NCI-H345 treated with DMSO at 0.1 percent for 48 hours (cell line): Measurements from ENCODE around the gene PKD1.

Source experiments
- DNase-seq: peaks from one replicate; lab custom pipeline; 2025; ENCODE audit not compliant: unreplicated experiment; lab: John Stamatoyannopoulos, UW

The PKD1 gene

DNA sequence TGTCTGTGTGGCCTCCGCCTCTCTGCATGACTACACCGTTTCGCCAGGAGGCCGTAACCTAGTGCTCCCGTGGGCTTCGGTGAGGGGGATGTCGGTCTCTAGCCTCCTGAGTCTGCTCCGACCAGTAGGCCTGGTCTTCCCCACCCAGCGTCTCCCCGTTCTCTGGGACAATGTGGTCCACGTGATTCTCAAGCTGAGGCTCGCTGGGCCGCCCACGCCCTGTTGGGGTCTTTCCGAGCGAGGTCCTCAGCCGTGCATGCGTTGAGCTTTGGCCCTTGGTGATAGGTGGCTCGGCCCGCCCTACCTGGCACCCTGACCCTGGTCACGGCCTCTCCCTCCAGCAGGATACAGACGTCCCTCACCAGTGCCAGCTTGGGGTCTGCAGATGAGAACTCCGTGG is 57.0 kb downstream of the PKD1 start:
- no peak for DNase-seq

DNA sequence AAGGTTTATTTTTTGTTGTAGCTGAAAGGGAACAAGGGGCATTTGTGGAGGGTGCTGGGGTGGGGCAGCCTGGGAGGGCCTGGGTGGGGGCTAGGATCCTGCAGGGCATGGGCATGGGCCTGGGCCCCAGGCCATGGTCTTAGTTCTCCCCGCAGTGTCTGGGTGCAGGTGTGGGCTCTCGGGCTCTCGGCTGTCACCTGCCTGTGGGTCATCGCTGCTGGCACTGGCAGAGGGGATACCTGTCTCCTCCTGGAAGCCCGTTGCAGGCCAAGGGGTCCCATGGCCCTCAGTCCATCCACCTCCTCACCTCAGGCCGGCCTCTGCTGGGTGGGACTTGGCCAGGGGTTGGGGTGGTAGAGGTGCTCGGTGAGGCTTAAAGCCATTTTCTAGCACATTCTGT is 57.6 kb downstream of the PKD1 start:
- no peak for DNase-seq

DNA sequence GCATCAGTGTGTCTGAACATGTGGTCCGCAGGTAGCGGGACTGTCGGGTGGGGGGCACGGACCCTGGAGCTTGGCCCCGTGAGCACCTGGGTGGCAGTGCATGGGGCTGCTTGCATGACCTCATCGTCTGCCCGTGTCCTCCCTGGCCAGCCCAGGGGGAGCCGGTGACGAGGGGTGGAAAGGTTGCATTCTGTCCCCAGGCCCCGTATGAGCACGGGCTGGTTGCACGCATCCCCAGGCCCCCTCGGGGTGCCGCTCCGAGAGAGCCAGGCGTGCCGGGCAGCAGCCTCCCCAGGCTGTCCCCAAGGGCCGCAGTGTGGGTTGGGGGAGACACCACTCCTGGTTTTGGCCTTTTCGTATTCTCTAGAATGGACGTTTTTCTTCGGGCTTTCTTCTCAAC is 58.0 kb downstream of the PKD1 start:
- no peak for DNase-seq

DNA sequence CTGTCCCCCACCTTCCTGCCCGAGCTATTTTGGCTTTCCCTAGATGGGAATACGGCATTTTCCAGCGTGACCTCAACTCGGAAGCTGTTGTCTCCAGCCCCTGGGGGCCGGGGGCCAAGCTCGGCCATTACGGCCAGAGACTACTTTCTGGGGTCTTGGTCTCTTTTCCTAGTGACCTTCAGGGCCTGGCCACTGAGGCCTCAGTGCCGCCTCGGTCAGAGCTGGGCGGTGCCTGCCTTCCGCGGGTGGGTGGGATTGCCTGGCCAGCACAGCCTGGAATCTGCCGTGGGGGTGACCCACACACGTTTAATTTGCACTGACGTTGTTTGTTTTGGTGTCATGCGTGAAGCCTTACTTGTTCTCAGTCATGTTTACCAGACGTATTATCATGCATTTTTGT is 58.7 kb downstream of the PKD1 start:
- DNase-seq, result no peak

GRCh38 chr16:2076072-2076865 is 59.4 kb downstream of the PKD1 start:
- DNase-seq, result no peak

DNA sequence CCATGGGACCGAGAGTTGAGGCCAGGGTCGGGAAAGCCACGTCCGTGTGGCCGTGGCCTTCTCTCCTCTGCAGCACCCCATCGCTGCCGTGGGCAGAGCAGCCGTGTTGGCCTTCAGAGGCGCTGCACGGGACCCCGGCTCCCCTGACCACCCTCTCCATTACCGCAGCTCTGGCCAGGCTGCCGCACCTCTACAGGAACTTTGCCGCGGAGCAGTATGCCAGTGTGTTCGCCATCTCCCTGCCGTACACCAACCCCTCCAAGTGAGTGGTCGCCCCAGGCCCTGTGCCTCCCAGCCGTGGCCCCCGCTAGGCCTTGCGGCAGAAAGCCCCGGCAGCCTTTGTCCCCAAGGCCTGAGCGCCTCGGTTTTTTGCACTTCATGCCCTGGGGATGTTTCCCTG is 60.1 kb downstream of the PKD1 start:
- no peak for DNase-seq

DNA sequence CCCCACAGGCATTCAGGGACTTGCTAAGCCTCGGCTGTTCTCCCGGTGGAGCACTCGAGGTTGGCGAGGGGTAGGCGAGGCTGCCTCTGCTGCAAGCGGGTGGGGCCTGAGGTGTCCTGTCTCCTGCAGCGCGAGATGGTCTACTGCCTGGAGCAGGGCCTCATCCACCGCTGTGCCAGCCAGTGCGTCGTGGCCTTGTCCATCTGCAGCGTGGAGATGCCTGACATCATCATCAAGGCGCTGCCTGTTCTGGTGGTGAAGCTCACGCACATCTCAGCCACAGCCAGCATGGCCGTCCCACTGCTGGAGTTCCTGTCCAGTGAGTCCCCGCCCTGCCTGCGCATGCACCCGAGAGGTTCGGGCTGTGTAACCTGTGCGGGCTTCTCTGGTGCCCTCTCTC is 61.6 kb downstream of the PKD1 start:
- DNase-seq, result no peak

DNA sequence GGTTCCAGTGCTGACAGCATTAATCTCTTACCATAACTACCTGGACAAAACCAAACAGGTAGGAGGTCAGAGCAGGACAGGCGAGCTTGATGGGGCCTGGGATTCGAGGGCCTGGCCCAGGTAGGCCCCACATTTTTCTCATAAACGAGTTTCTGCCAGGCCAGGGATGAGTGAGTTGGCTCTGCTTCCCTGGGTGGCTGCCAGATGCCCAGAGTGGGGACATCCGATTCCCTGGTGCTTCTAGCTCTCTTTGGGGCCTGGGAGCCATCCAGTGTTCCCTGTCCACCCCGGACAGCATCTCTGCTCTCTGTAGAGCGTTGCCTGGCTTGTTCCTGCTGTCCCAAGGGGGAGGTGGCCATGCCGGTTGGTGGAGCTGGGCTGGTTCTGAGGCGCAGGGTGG is 62.8 kb downstream of the PKD1 start:
- no peak for DNase-seq

DNA sequence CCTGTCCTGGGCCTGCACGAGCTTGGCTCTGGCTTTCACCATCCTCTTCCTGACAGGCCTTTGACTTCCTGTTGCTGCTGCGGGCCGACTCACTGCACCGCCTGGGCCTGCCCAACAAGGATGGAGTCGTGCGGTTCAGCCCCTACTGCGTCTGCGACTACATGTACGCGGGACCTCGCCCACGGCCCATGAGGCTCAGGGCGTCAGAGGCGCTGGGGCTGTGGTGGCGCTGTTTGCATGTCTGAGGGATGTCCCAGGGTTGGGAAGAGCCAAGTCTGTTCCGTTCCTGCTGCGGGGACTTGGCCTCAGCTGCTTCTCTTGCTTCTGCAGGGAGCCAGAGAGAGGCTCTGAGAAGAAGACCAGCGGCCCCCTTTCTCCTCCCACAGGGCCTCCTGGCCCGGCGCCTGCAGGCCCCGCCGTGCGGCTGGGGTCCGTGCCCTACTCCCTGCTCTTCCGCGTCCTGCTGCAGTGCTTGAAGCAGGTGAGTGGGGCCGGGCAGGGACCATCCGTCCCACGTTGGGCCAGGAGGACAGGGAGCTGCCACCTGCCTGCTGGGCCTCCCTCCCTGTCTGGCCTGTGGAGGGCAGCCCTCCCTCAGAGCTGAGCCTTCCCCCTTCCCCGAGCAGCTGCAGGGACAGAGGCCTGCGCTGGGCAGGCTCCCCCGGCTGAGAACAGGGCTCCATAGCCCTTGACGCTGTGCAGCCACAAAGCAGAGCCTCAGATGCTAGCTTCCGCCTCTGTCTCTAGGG is 64.1 kb downstream of the PKD1 start:
- DNase-seq, result no peak

DNA sequence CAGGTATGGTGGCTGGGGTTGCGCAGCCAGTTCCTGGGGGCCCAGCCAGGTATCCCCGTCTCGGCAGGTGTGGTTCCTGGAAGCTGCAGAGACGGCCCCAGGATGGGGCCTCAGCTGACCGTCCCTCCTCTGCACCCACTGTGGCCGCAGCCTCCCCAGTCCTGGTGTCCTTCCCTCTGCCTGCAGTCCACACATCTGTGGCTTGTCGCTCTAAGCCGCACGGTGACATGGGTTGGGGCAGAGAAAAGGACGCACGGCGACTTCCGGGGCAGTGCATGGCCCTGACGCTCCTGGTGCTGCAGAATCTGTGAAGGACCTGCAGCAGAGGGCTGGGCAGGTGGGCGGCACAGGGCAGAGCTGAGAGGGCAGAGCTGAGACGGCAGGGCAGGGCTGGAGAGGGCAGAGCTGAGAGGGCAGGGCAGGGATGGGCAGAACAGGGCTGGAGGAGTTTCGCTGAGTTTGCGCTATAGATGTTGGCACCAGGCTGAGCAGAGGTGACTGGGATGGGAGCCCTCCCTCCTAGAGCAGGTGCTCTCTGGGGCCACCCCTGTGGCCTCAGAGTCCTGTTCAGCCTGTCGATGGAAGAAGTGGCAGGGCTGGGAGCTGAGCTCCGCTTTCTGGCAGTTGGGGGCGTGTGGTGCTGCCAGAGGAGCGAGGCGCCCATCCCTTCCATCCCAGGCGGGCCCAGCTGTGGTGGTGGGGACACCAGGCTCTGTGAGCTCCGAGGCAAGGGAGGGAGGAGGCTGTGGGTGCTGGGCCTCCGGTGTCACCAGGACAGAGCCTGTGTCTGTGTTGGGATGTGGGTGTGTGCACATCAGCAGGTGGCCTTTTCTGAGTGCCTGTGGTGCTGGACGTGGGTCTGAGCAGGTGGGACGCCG is 64.9 kb downstream of the PKD1 start:
- DNase-seq, result no peak

- no peak for DNase-seq
These were observed 69.6 kb downstream of the PKD1 start for GRCh38 chr16:2066139-2066538.

DNA sequence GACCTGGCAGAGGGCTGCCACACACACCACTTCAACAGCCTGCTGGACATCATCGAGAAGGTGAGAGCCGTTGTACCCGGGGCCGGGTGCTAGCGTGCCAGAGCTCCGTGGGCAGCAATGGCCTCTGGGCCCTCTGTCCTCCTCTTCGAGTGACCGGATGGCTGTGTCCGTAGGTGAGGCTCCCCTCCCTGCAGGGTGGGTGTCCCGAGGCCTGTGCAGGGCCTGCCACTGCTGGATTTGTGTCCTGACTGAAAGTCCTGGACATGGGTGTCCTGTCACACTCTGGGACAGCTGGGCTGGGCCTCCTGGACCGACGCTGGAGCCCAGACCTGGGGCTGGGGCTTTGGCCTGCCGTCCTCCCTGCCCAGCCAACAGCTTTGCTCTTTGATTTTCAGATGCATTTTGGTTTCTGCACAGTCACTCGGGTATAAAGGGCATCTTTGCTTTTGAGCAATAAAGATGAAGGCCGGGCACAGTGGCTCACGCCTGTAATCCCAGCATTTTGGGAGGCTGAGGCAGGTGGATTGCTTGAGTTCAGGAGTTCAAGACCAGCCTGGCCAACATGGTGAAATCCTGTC is 71.2 kb downstream of the PKD1 start:
- no peak for DNase-seq

- no peak for DNase-seq
These were observed 71.8 kb downstream of the PKD1 start for GRCh38 chr16:2063861-2064260.

- no peak for DNase-seq
These were observed 72.9 kb downstream of the PKD1 start for GRCh38 chr16:2062801-2063200.

GRCh38 chr16:2061526-2061925 is 74.2 kb downstream of the PKD1 start:
- no peak for DNase-seq

GRCh38 chr16:2061023-2061422 is 74.7 kb downstream of the PKD1 start:
- DNase-seq, result no peak

- no peak for DNase-seq
These were observed 75.4 kb downstream of the PKD1 start for GRCh38 chr16:2060346-2060745.

- DNase-seq, result no peak
These were observed 76.8 kb downstream of the PKD1 start for GRCh38 chr16:2058872-2059271.

GRCh38 chr16:2058420-2058819 is 77.3 kb downstream of the PKD1 start:
- DNase-seq, result no peak

DNA sequence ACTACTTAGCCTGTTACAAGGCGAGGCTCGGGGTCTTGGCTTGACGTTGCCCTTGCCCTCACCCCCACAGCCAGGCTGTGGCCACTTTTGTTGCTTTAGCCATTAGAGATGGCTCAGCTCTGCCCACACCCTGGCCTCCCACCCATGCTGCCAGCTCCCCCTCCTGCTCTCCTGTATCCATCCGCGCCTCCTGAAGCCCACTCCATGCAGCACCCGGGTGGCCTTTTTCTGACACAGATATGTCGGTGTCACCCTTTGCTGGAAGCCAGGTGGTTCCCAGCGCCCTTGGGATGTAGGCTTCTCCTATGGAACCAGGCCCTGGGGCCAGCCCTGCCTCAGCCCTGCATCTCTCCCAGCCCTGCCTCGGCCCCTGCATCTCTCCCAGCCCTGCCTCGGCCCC is 78.3 kb downstream of the PKD1 start:
- DNase-seq, result no peak

DNA sequence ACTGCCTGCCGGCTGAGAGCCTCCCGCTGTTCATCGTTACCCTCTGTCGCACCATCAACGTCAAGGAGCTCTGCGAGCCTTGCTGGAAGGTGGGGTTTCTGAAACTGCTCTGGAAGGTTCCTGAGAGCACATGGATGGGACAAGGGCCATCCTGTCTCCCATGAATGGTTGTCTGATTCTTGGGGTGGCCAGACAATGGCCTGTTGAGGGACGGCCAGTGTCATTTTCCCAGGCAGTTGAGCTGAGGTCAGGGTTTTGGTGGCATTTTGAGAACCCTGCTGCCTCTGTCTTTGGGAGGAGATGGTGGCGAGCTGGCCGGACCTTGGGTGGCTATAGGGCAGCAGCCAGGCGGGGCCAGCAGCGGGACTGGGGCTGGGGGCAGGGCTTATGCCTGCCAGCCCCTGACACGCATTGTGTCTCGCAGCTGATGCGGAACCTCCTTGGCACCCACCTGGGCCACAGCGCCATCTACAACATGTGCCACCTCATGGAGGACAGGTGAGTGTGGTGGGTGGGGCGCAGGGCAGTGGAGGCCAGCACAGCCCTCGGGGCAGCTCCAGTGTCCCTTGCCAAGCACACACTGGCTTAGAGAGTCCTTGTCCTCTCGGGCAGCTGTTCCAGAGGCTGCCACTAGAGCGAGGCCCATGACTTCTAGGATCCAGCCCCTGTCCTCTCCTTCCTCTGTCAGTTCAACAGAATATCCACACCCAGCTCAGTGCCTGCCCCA is 78.9 kb downstream of the PKD1 start:
- DNase-seq, result no peak
